ENCODE results near the gene TXNRD1. TPM values are rescaled to one million over a fixed set of nuclear protein-coding genes. Genes with fewer than 3 reads are reported as not detected.

TXNRD1 gene
- total RNA-seq, 1 experiment from 2014 or later = 1,733 TPM

DNA sequence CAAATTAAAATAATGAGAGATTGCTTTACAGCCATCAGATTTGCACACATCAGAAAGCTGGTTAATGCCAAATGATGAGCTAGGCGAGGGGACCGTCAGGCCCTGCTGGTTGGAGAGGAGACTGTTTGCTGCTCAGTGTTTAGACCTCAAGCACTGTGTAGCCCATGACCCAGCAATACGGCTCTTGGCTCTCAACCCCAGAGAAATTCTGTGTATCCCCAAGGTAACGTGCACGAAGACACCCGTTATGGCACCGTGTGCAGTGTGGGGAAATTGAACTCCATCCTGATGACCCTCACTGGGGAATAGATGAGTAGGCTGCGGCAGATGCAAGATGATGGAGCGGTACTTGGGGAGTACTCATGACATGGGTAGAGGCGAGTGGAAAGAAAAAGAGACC, 143.6 kb downstream of the TXNRD1 start:
- DNase-seq (ENCODE audit: extremely low read depth, low read depth) = no peak

DNA sequence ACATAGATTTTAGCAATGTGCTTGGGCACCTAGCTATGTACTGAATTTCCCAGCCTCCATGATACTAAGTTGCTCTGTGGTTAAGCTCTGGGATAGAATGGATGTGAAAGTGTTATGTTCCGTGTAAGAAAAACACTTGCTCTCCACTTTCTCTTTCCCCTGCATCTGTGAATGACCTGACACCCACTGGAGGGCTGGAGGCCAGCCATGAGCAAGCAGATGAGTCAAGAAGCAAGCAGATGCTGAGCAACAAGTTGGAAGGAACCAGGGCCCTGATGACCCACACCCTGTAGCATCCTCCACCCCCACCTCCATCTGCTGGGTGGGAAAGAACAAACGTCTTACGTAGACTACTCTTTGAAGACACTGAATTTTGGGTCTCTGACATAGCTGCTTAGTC, 144.6 kb downstream of the TXNRD1 start:
- DNase-seq (ENCODE audit: extremely low read depth, low read depth) = no peak

GRCh38 chr12:104360983-104361707, 145.6 kb downstream of the TXNRD1 start:
- DNase-seq (ENCODE audit: extremely low read depth, low read depth) = no peak

GRCh38 chr12:104365921-104366410, 150.4 kb downstream of the TXNRD1 start:
- no peak for DNase-seq (ENCODE audit: extremely low read depth, low read depth)

GRCh38 chr12:104369708-104370107, 154.1 kb downstream of the TXNRD1 start:
- DNase-seq (ENCODE audit: extremely low read depth, low read depth) = no peak

- no peak for DNase-seq (ENCODE audit: extremely low read depth, low read depth)
These were observed 155.7 kb downstream of the TXNRD1 start for GRCh38 chr12:104371043-104371870.

DNA sequence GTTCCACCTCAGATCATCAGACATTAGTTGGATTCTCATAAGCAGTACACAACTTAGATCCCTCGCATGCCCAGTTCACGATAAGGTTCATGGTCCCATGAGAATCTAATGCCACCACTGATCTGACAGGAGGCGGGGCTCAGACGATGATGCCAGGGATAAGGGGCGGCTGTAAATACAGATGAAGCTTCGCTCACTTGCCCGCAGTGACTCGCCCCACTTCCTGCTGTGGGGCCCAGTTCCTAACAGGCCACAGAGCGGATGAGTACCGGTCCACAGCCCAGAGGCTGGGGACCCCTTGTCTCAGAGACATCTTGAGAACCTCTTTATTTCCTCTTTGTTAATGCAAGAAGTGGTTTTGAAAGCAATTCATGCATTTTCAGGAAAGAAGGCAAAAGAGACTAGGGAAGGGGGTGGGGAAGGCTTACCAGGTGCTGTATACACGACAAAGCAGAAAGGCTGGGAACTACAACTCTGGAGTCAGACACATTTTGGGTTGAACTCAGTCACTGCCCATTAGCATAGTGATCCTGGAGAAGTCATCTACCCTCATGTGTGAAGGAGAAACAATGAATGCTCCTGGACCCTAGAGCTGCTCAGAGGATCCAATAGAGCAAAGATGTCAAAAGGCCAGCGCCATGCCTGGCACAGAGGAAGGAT, 156.6 kb downstream of the TXNRD1 start:
- DNase-seq (ENCODE audit: extremely low read depth, low read depth) = no peak

DNA sequence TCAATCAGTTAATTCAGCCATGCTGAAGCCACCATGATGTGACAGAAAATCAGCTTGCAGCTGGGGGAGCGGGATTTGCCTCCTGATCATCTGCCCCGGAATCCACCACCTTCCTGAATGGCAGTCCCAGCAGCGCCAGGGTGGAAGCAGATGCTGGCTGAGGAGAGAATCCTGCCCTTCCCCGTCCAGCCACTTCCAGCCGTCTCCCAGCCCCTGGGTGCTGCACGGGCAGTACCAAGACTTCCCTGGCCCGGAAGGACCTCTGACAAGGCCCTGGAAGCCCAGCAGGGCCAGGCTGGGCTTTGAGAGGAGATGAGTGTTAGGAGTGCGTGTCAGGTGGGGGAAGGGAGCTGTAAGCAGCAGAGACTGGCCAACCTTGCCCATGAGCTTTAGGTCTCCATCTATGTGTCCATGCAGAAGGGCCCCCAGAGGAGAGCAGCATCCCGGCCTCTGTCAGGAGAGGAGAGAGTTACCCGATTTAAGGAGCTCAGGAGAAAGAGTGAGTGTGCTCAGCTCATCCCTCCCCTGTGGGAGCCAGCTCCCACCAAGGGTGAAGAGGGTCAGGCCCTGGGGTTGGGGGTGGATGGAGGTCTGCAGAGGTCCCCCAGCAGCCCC, 157.2 kb downstream of the TXNRD1 start:
- no peak for DNase-seq (ENCODE audit: extremely low read depth, low read depth)

- no peak for DNase-seq (ENCODE audit: extremely low read depth, low read depth)
These were observed 158.5 kb downstream of the TXNRD1 start for GRCh38 chr12:104374071-104374470.

- no peak for DNase-seq (ENCODE audit: extremely low read depth, low read depth)
These were observed 159.2 kb downstream of the TXNRD1 start for GRCh38 chr12:104374806-104375205.

GRCh38 chr12:104375775-104376174, 160.2 kb downstream of the TXNRD1 start:
- no peak for DNase-seq (ENCODE audit: extremely low read depth, low read depth)

DNA sequence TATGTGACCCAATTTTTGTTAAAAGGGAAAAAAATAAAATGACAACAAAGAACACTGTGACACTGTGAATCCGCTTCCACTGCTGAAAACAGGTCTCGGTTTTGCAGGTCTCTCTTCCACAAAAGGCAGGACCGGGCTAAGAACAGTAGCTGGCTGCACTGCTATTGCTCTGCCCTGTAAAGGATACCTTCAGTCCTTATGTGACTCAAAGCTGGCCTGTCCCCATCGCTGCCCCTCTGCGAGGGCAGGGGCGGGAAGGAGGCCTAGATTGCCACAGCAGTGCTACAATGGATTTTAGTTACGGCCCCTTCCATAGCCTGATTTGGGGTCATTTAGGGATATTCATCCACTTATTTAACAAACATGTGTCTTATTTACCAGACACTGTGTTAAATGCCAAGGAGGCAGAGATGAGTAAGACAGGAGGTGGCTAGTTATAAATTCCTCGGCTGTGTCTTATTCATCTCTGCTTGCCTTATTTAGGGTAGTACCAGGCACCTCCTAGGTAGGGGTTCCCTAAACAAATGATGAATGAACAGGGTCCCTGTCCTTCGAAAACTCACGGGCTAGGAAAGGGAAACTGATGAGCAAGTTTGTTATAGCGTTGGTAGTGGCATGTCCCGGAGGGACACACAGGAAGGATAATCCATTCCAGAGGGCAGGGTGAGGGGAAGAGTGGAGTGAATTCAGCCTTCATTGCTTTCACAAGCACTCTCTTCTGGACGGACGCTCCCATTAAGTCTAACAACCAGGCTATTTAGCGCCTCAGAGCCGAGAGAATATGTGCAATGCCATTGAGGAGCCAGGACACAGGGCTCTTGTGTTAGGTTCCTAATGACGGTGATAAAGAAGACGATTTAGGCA, 161.3 kb downstream of the TXNRD1 start:
- DNase-seq (ENCODE audit: extremely low read depth, low read depth) = no peak

GRCh38 chr12:104377514-104377812, 161.9 kb downstream of the TXNRD1 start:
- no peak for DNase-seq (ENCODE audit: extremely low read depth, low read depth)

- no peak for DNase-seq (ENCODE audit: extremely low read depth, low read depth)
These were observed 162.8 kb downstream of the TXNRD1 start for GRCh38 chr12:104378427-104378826.

DNA sequence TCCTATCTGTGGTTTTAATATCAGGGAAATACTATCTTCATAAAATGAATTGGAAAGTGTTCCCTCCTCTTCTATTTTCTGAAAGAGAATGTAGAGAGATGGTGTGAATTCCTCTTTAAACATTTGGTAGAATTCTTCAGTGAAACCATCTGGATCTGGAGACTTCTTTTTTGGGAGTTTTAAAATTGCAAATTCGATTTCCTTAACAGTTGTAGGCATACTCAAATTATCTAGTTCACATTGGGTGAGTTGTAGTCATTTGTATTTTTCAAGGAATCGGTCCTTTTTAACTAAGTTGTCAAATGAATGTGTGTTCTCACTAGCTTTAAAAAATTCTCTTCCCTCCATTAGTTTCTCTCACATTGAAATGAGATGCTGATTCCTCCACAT, 165.8 kb downstream of the TXNRD1 start:
- no peak for DNase-seq (ENCODE audit: extremely low read depth, low read depth)

DNA sequence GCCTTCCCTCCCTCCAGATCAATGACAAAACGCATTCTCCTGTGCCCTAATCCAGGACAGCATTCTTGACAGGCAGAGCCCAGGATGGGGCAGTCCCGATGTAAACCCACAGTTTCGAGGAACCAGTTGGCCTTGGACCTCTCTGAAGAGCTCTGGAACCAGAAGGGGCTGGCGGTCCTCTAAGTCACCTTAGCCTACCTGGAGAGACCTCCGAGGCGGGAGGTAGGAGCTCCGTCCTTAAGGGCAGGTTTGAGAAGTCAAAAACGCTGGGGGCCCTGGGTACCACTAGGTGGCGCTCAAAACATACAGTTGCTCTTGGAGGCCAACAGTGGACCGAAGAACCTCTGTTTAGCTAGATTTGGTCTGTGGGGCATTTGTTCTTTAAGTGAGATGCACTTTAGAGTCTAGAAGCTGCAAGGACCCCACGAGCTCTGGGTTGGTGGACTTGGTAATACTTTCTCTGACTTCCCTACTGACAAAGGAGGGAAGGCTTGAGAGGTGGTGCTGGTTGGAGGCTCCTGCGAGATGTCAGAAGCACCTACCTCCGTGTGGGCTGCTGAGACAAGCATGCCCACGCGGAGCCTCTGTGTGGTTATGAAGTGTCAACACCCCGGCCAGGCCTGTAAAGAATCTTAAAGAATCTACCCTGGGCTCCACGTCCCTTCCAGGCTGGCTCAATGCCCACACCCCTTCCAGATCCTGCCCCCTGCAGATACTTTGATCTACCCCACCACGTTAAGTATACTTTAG, 166.3 kb downstream of the TXNRD1 start:
- DNase-seq (ENCODE audit: extremely low read depth, low read depth) = peak; percentile 77

GRCh38 chr12:104384141-104384880, 168.7 kb downstream of the TXNRD1 start:
- no peak for DNase-seq (ENCODE audit: extremely low read depth, low read depth)

DNA sequence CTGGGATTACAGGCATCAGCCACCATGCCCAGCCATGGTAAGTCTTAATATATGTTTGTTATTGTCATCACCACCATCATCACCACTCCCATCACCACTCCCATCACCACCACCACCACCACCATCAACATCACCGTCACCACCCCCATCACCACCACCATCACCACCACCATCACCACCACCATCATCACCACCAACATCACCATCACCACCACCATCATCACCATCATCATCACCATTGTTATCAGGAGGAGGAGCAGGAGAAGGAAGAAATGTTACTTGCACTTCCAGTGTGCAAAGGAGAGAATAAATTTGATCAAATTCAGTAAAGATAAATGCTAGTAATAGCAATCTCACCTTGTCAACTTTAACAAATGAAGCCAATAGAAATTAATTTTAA, 169.9 kb downstream of the TXNRD1 start:
- DNase-seq (ENCODE audit: extremely low read depth, low read depth) = no peak

GRCh38 chr12:104386461-104386860, 170.9 kb downstream of the TXNRD1 start:
- DNase-seq (ENCODE audit: extremely low read depth, low read depth) = no peak
